ENCODE results near the gene GPR37. TPM values are rescaled to one million over a fixed set of nuclear protein-coding genes. Genes with fewer than 3 reads are reported as not detected.

Gene GPR37
- total RNA-seq, 4 donors from 2014 or later, result 3.1 to 6.9 (median 6.1) TPM

GRCh38 chr7:124723012-124723411 lies 42.6 kb downstream of the GPR37 start:
- TF ChIP-seq POLR2A (IDR thresholded peaks at IDR 0.05) (no peak), CTCF (IDR thresholded peaks at IDR 0.05) (no peak), EP300 (IDR thresholded peaks at IDR 0.05) (no peak), POLR2AphosphoS5 (IDR thresholded peaks at IDR 0.05) (no peak)
- WGBS, result 65% methylated on average over 2 of the region's 2 CpGs
- H3K36me3 ChIP-seq, result no peaks in the 10 kb centered on the region
- H3K9me3 ChIP-seq, result no peaks in the 10 kb centered on the region
- H3K4me1 ChIP-seq, result no peaks in the 10 kb centered on the region
- H3K4me3 ChIP-seq, result no peak overlapping the region
- no peaks in the 10 kb centered on the region for H3K27me3 ChIP-seq
- no peak overlapping the region for H3K27ac ChIP-seq
- DNase-seq (ENCODE audit: low spot score in 2 of 2), result no peak

GRCh38 chr7:124722292-124722691 lies 43.3 kb downstream of the GPR37 start:
- Histone ChIP-seq H3K4me3 (no peak overlapping the region), H3K27me3 (no peaks in the 10 kb centered on the region), H3K4me1 (no peaks in the 10 kb centered on the region), H3K27ac (no peak overlapping the region), H3K36me3 (no peaks in the 10 kb centered on the region), H3K9me3 (no peaks in the 10 kb centered on the region)
- DNase-seq (ENCODE audit: low spot score in 2 of 2), result no peak
- TF ChIP-seq POLR2A (IDR thresholded peaks at IDR 0.05) (no peak), EP300 (IDR thresholded peaks at IDR 0.05) (no peak), POLR2AphosphoS5 (IDR thresholded peaks at IDR 0.05) (no peak)
- WGBS, result 72% methylated on average over 3 of the region's 3 CpGs

- WGBS, result 52% methylated on average over 1 of the region's 1 CpG
- TF ChIP-seq POLR2AphosphoS5 (IDR thresholded peaks at IDR 0.05) (no peak), EP300 (IDR thresholded peaks at IDR 0.05) (no peak), CTCF (IDR thresholded peaks at IDR 0.05) (no peak), POLR2A (IDR thresholded peaks at IDR 0.05) (no peak)
- no peaks in the 10 kb centered on the region for H3K9me3 ChIP-seq
- no peaks in the 10 kb centered on the region for H3K4me1 ChIP-seq
- no peaks in the 10 kb centered on the region for H3K27me3 ChIP-seq
- no peak overlapping the region for H3K4me3 ChIP-seq
- no peak overlapping the region for H3K27ac ChIP-seq
- no peak for DNase-seq (ENCODE audit: low spot score in 2 of 2)
- H3K36me3 ChIP-seq, result no peaks in the 10 kb centered on the region
Observed at GRCh38 chr7:124720195-124720594, 45.4 kb downstream of the GPR37 start.

GRCh38 chr7:124718032-124718766 lies 47.4 kb downstream of the GPR37 start:
- Histone ChIP-seq H3K27ac (no peak overlapping the region), H3K4me3 (no peak overlapping the region), H3K36me3 (no peaks in the 10 kb centered on the region), H3K4me1 (no peaks in the 10 kb centered on the region), H3K27me3 (no peaks in the 10 kb centered on the region), H3K9me3 (no peaks in the 10 kb centered on the region)
- no peak for DNase-seq (ENCODE audit: low spot score in 2 of 2)
- WGBS, result 80% methylated on average over 4 of the region's 4 CpGs
- no peak for TF ChIP-seq CTCF (IDR thresholded peaks at IDR 0.05)
- TF ChIP-seq EP300 (IDR thresholded peaks at IDR 0.05), result no peak
- TF ChIP-seq POLR2AphosphoS5 (IDR thresholded peaks at IDR 0.05), result no peak
- no peak for TF ChIP-seq POLR2A (IDR thresholded peaks at IDR 0.05)

GRCh38 chr7:124716894-124717293 lies 48.7 kb downstream of the GPR37 start:
- TF ChIP-seq POLR2A (IDR thresholded peaks at IDR 0.05), result no peak
- no peak for TF ChIP-seq POLR2AphosphoS5 (IDR thresholded peaks at IDR 0.05)
- no peak for TF ChIP-seq EP300 (IDR thresholded peaks at IDR 0.05)
- TF ChIP-seq CTCF (IDR thresholded peaks at IDR 0.05), result no peak
- WGBS, result 88% methylated on average over 1 of the region's 1 CpG
- Histone ChIP-seq H3K4me1 (no peaks in the 10 kb centered on the region), H3K27ac (no peak overlapping the region), H3K9me3 (no peaks in the 10 kb centered on the region), H3K27me3 (no peaks in the 10 kb centered on the region), H3K36me3 (no peaks in the 10 kb centered on the region), H3K4me3 (no peak overlapping the region)
- no peak for DNase-seq (ENCODE audit: low spot score in 2 of 2)

All from suprapubic skin (tissue), 4 donors.